Hippocampal formation (tissue), 2 donors: Measurements from ENCODE around the gene LHX6.
A peak's percentile ranks its signal among the peaks of the same experiment; 100 is the strongest.

Source experiments
- DNase-seq, 2 donors: peaks; one replicate each; lab custom pipeline; 2025; lab: John Stamatoyannopoulos, UW

Gene LHX6

GRCh38 chr9:122228568-122229484 is at the start of gene LHX6:
TSS of gene LHX6 (minus strand) at chr9:122228957. CDS start at chr9:122228740, 217 bp downstream.
- no peak for DNase-seq

- no peak for DNase-seq
Observed at GRCh38 chr9:122277285-122277897, 48.6 kb upstream of the LHX6 start.

- no peak for DNase-seq
Observed at GRCh38 chr9:122276096-122276495, 47.3 kb upstream of the LHX6 start.

- DNase-seq: no peak
Observed at GRCh38 chr9:122274055-122274454, 45.3 kb upstream of the LHX6 start.

- no peak for DNase-seq
Observed at GRCh38 chr9:122268041-122268814, 39.5 kb upstream of the LHX6 start.

- DNase-seq: no peak
Observed at GRCh38 chr9:122265149-122265915, 36.6 kb upstream of the LHX6 start.

GRCh38 chr9:122264360-122265148 is 35.8 kb upstream of the LHX6 start, which contains the start of the genes MRRF and RBM18:
TSS of gene MRRF (plus strand) at chr9:122264882. CDS start at chr9:122270892, 6,010 bp downstream.
TSS of gene RBM18 (minus strand) at chr9:122264840. CDS start at chr9:122261492, 3,348 bp downstream.
- peak; percentile 77 to 86 for DNase-seq

- no peak for DNase-seq
Observed at GRCh38 chr9:122263699-122264349, 35.1 kb upstream of the LHX6 start.

- no peak for DNase-seq
Observed at GRCh38 chr9:122262073-122262472, 33.3 kb upstream of the LHX6 start.

GRCh38 chr9:122261469-122261881 is 32.7 kb upstream of the LHX6 start:
- no peak for DNase-seq

GRCh38 chr9:122258886-122259415 is 30.2 kb upstream of the LHX6 start:
- DNase-seq: no peak

- DNase-seq: no peak
Observed at GRCh38 chr9:122256206-122256605, 27.4 kb upstream of the LHX6 start.

- DNase-seq: no peak
Observed at GRCh38 chr9:122254761-122255160, 26.0 kb upstream of the LHX6 start.

- DNase-seq: no peak
Observed at GRCh38 chr9:122252796-122253195, 24.0 kb upstream of the LHX6 start.

- peak in 1 of 2 donors; percentile 9 for DNase-seq
Observed at GRCh38 chr9:122251351-122251750, 22.6 kb upstream of the LHX6 start.

- DNase-seq: no peak
Observed at GRCh38 chr9:122248448-122248865, 19.7 kb upstream of the LHX6 start.

- DNase-seq: no peak
Observed at GRCh38 chr9:122246666-122247065, 17.9 kb upstream of the LHX6 start.

- no peak for DNase-seq
Observed at GRCh38 chr9:122244349-122244748, 15.6 kb upstream of the LHX6 start.

GRCh38 chr9:122239722-122240121 is 11.0 kb upstream of the LHX6 start:
- DNase-seq: no peak

GRCh38 chr9:122236681-122237080 is 7.9 kb upstream of the LHX6 start:
- no peak for DNase-seq
